ENCODE data around the gene ITPR2. TPM values are rescaled to one million over a fixed set of nuclear protein-coding genes. Genes with fewer than 3 reads are reported as not detected.
A peak's percentile ranks its signal among the peaks of the same experiment; 100 is the strongest.

The ITPR2 gene
- total and polyA plus RNA-seq, 2 of the 13 experiments (the other 11 are each of a cell fraction or from before 2014, with no cell fraction given), result 31.9 to 81.9 TPM

GRCh38 chr12:26830783-26831551 is 2.0 kb downstream of the ITPR2 start (continued):
- TF ChIP-seq TAF1 (CRISPR knock-in tag; IDR thresholded peaks at IDR 0.05) (0 out of 2 replicates have a peak, but pooled peaks have one; percentile 22), ZNF891 (CRISPR knock-in tag; IDR thresholded peaks at IDR 0.05) (no peak), TIGD3 (CRISPR knock-in tag; IDR thresholded peaks at IDR 0.05; ENCODE audit: borderline replicate concordance) (no peak), ZNF331 (CRISPR knock-in tag; IDR thresholded peaks at IDR 0.05) (no peak), CEBPG (CRISPR knock-in tag; IDR thresholded peaks at IDR 0.05) (0 out of 2 replicates have a peak, but pooled peaks have one; percentile 1), POLR2AphosphoS5 (IDR thresholded peaks at IDR 0.05; ENCODE audit: low read depth, low read length) (peak; percentile 47), ZNF232 (CRISPR knock-in tag; IDR thresholded peaks at IDR 0.05; ENCODE audit: borderline replicate concordance) (0 out of 2 replicates have a peak, but pooled peaks have one; percentile 33), POLR2A (IDR thresholded peaks at IDR 0.05; ENCODE audit: insufficient read depth in 1 of 2, low read depth in 2 of 2, low read length in 2 of 2) (peak in 1 of 2 experiments; percentile 43; a peak in 1 of 4 replicates), TSC22D2 (CRISPR knock-in tag; IDR thresholded peaks at IDR 0.05; ENCODE audit: borderline replicate concordance) (peak; percentile 38; the same call in 1 of the 2 replicates), SAP130 (CRISPR knock-in tag; IDR thresholded peaks at IDR 0.05; ENCODE audit: low read depth) (peak; percentile 49; the same call in 1 of the 2 replicates)

DNA sequence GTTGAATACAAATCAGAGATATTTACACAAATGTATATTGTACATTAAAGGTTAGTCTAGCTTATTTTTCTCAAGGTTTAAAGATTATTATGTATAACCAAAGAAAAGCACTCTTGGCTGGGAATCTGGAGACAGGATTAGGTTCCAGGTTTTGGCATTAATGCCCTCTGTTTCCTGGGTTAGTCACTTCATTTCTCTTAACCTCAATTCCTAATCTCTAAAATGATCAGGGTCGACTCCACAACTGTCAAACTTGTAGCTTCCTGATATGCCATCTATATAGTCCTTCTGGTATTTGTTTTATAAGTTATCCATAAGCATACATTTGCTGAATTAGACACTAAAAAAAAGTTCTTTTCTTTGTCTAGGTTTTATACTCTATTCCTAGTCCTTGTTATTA is 2.6 kb downstream of the ITPR2 start:
- ATAC-seq (no peak), FAIRE-seq (no peak), DNase-seq (ENCODE audit: low spot score) (no peak)
- peaks cover 64% of the 10 kb centered on the region for H3K4me1 ChIP-seq (ENCODE audit: insufficient read depth, low read length)
- H4K20me1 ChIP-seq (ENCODE audit: insufficient read depth, low read length), result peaks cover 65% of the 10 kb centered on the region
- intact Hi-C loops (cut with micrococcal nuclease; ENCODE audit: unreplicated experiment) (loop anchor here (10.0 kb wide), 1 partner anchor 96 kb away; no protein-coding TSS in a partner anchor), in situ Hi-C loops (cut with HindIII; ENCODE audit: extremely low pct_ligation_motif_present, low pct_unique_long_range_greater_than_20kb) (no loop called here)
- H2AFZ ChIP-seq (ENCODE audit: low read length), result no peak overlapping the region
- 0 out of 2 replicates have a peak, but pooled peaks have one; percentile 0 for TF ChIP-seq GATAD2A (CRISPR knock-in tag; IDR thresholded peaks at IDR 0.05)
- TF ChIP-seq SATB2 (CRISPR knock-in tag; IDR thresholded peaks at IDR 0.05), result no peak
- TF ChIP-seq GFI1 (CRISPR knock-in tag; IDR thresholded peaks at IDR 0.05; ENCODE audit: borderline replicate concordance), result 0 out of 2 replicates have a peak, but pooled peaks have one; percentile 30
- no peak for TF ChIP-seq ATF3 (CRISPR knock-in tag; IDR thresholded peaks at IDR 0.05)
- TF ChIP-seq ZNF775 (CRISPR knock-in tag; IDR thresholded peaks at IDR 0.05; ENCODE audit: borderline replicate concordance), result no peak
- ChIA-PET CTCF (ENCODE audit: low intra/inter-chr PET ratio, low total read pairs) (no interaction called here), POLR2A (interaction anchor here (1.4 to 4.9 kb wide), 4 partner anchors 9 to 85 kb away, joined by 3 to 48 read pairs (median 18); no protein-coding TSS in a partner anchor)
- peak overlapping the region; percentile 62 to 84 (median 82) for H3K4me3 ChIP-seq (replicated peaks in 1 of 3; ENCODE audit: insufficient read depth in 1 of 3, low read depth in 2 of 3, low read length in 3 of 3)
- H3K9me3 ChIP-seq (ENCODE audit: low read length), result no peaks in the 10 kb centered on the region
- peak overlapping the region; percentile 8 for H3K27ac ChIP-seq (ENCODE audit: extremely low read length, insufficient read depth, low read length)
- H3K9ac ChIP-seq (ENCODE audit: insufficient read depth, low read depth, low read length), result peak overlapping the region; percentile 82
- BruUV-seq (replicated peaks), result TSS peak; percentile 31
- H3K4me2 ChIP-seq (ENCODE audit: low read depth, low read length), result peak overlapping the region; percentile 94
- 0% methylated on average over 1 of the region's 1 CpG for WGBS (ENCODE audit: low lambda C conversion rate)
- H3K79me2 ChIP-seq (ENCODE audit: insufficient read depth, low read length), result peaks cover 78% of the 10 kb centered on the region
- peaks cover 0 to 18% of the 10 kb centered on the region in 2 experiments; a peak in 2 of 5 replicates for H3K36me3 ChIP-seq (replicated peaks in 1 of 2; ENCODE audit: control insufficient read depth in 1 of 2, insufficient read depth in 2 of 2, low read length in 2 of 2)
- no peaks in the 10 kb centered on the region; a peak in 1 of 5 replicates for H3K27me3 ChIP-seq (ENCODE audit: control insufficient read depth in 1 of 2, insufficient read depth in 2 of 2, low read length in 2 of 2)
